Mononuclear cell (primary cell): ENCODE results near the gene URAD. TPM values are rescaled to one million over a fixed set of nuclear protein-coding genes. Genes with fewer than 3 reads are reported as not detected.
"Not testable (repeated sequence)": the region's sequence is repeated elsewhere in the genome, so short reads cannot be mapped to it uniquely, and the experiment has no call there.

Experiments
- H3K27me3 ChIP-seq: 2 replicates; pipeline ENCODE4 v1.6.0; 2011; ENCODE audit warnings: low read length, control low read depth; ENCODE audit not compliant: insufficient read depth
- H3K4me1 ChIP-seq: 2 replicates; pipeline ENCODE4 v1.5.1; 2011; ENCODE audit warnings: mild to moderate bottlenecking, low read length, control low read depth; ENCODE audit not compliant: insufficient read depth
- H3K4me3 ChIP-seq: 2 replicates; pipeline ENCODE4 v1.5.1; 2011; ENCODE audit warnings: mild to moderate bottlenecking, low read length, moderate library complexity
- H3K9me3 ChIP-seq: 2 replicates; pipeline ENCODE4 v1.5.1; 2011; ENCODE audit warnings: low read depth, mild to moderate bottlenecking, control low read depth, low read length
- total RNA-seq: library from RNA; depleted of rRNA; stranded (reverse); fragments of >200 nt; gene quantifications from one replicate; pipeline ENCODE4 v1.2.3, GENCODE V29; 2012

Gene URAD
- not detected for total RNA-seq

- H3K4me3 ChIP-seq, result no peak within 1 kb of the TSS
- no peaks in the 10 kb centered on the region for H3K9me3 ChIP-seq
- H3K4me1 ChIP-seq, result no peaks in the 10 kb centered on the region
- peaks cover 7% of the 10 kb centered on the region for H3K27me3 ChIP-seq
These were observed at the start of gene URAD for GRCh38 chr13:27988520-27988919. URAD (minus strand) TSS chr13:27988693; CDS start chr13:27988637, 56 bp downstream.

DNA sequence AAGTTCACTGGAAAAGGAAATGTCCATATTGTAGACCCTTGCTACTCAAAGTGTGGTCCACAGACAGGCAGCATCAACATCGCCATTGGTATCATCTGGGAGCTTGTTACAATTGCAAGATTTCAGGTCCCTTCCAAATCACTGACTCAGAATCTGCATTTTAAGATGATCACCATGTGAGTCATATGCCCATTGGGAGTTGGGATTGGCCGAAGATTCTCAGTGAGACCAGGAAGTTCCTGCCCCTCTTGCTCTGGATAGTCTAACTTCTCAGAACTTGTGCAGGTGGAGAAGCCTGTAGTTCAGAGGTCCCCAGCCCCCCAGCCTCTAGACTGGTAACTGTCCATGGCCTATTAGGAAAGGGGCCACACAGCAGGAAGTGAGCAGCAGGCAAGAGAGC lies 48.9 kb upstream of the URAD start:
- peaks cover 37% of the 10 kb centered on the region for H3K4me1 ChIP-seq
- H3K27me3 ChIP-seq, result no peaks in the 10 kb centered on the region
- no peak overlapping the region for H3K4me3 ChIP-seq
- H3K9me3 ChIP-seq, result no peaks in the 10 kb centered on the region

- H3K9me3 ChIP-seq, result no peaks in the 10 kb centered on the region
- H3K27me3 ChIP-seq, result no peaks in the 10 kb centered on the region
- no peak overlapping the region for H3K4me3 ChIP-seq
- H3K4me1 ChIP-seq, result peaks cover 38% of the 10 kb centered on the region
These were observed 46.8 kb upstream of the URAD start for GRCh38 chr13:28035146-28035782.

GRCh38 chr13:28033894-28034655 lies 45.6 kb upstream of the URAD start:
- Histone ChIP-seq H3K4me3 (no peak overlapping the region), H3K9me3 (no peaks in the 10 kb centered on the region), H3K27me3 (no peaks in the 10 kb centered on the region), H3K4me1 (peaks cover 38% of the 10 kb centered on the region)

DNA sequence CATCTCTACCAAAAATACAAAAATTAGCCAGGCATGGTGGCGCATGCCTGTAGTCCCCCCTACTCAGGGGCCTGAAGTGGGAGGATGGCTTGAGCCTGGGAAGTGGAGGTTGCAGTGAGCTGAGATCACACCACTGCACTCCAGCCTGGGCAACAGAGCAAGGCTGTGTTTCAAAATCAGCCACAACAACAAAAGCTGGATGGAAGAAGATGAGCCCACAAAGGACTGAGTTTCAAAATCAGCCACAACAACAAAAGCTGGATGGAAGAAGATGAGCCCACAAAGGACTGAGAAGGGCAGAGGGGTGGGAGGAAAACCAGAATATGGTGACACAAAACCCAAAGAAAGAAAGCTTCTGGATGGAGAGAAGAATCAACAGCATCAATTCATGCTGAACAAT lies 43.9 kb upstream of the URAD start:
- H3K9me3 ChIP-seq, H3K4me3 ChIP-seq, H3K27me3 ChIP-seq: not testable (repeated sequence)
- H3K4me1 ChIP-seq, result peaks cover 33% of the 10 kb centered on the region

- peaks cover 33% of the 10 kb centered on the region for H3K4me1 ChIP-seq
- H3K27me3 ChIP-seq, result no peaks in the 10 kb centered on the region
- no peaks in the 10 kb centered on the region for H3K9me3 ChIP-seq
- no peak overlapping the region for H3K4me3 ChIP-seq
These were observed 43.4 kb upstream of the URAD start for GRCh38 chr13:28031896-28032288.

DNA sequence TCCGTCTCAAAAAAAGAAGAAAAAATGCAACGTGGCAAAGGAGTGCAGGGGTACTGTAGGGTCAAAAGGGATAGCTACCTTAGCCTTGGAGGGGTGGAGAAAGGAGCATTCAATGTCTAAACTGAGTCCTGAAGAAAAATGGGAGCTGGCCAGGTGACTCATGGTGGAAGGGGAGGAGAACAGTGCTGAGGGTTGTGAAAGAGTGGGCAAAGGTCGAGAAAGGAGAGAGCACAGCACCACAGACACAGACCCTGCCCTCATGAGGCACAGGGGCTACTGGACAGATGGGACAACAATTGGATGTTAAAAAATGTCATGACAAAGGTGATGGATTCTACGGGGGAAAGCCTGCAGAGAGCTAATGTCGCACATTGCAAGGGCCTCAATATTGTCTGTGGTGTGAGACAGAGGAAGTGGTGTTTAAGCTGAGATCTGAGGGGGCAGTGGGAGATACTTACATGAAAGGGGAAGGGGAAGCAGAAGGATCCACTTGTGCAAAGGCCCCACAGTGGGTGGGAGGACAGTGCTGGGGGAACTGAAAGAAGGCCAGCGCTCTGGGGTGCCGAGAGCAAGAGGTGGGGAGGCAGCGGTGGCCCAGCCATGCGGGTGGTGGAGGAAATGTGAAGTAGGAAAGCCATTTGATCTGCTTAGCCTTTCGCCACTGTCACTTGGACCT lies 42.9 kb upstream of the URAD start:
- H3K27me3 ChIP-seq, result no peaks in the 10 kb centered on the region
- H3K9me3 ChIP-seq, result no peaks in the 10 kb centered on the region
- H3K4me1 ChIP-seq, result peaks cover 33% of the 10 kb centered on the region
- H3K4me3 ChIP-seq, result no peak overlapping the region

- Histone ChIP-seq H3K4me1 (peaks cover 19% of the 10 kb centered on the region), H3K4me3 (no peak overlapping the region), H3K27me3 (no peaks in the 10 kb centered on the region), H3K9me3 (no peaks in the 10 kb centered on the region)
These were observed 39.3 kb upstream of the URAD start for GRCh38 chr13:28027607-28028364.

GRCh38 chr13:28027071-28027470 lies 38.6 kb upstream of the URAD start:
- H3K9me3 ChIP-seq, result no peaks in the 10 kb centered on the region
- H3K4me3 ChIP-seq, result no peak overlapping the region
- peaks cover 11% of the 10 kb centered on the region for H3K4me1 ChIP-seq
- H3K27me3 ChIP-seq, result no peaks in the 10 kb centered on the region

- H3K4me3 ChIP-seq, result no peak overlapping the region
- H3K9me3 ChIP-seq, result no peaks in the 10 kb centered on the region
- H3K27me3 ChIP-seq, result no peaks in the 10 kb centered on the region
- H3K4me1 ChIP-seq, result peaks cover 6% of the 10 kb centered on the region
These were observed 38.0 kb upstream of the URAD start for GRCh38 chr13:28026508-28026907.

DNA sequence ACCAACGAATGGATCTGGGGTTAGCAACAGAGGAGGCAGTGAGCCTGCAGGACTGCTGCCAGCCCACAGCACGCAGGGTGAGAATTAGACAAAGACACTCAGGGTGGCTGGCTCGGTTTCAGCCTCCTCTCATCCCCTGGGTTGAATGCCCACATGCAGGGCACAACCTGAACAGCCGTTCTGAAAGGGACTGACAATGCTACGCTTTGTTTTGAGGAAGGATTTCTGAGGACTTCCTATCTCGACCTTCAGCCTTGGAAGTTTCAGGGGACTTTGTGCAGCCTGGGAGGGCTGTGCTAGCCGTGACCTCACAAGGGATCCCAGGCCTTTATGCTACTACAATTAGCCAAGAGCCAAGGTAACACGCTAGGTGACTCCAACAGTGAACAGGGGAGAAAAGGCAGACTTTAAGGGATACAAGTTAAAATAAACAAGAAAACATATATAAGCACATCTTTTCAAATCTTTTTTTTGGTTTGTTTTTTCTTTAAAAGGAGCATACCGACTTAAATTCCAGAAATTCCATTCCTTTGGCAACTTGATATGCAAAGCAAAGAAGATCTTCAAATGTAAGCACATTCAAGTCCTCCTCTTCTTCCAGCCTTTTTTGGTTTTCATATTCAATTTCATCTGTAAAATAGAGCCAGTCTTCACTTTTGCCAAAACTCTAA lies 34.5 kb upstream of the URAD start:
- Histone ChIP-seq H3K27me3 (no peaks in the 10 kb centered on the region), H3K9me3 (no peaks in the 10 kb centered on the region), H3K4me3 (no peak overlapping the region), H3K4me1 (no peaks in the 10 kb centered on the region)

- Histone ChIP-seq H3K4me3 (no peak overlapping the region), H3K27me3 (no peaks in the 10 kb centered on the region), H3K4me1 (no peaks in the 10 kb centered on the region), H3K9me3 (no peaks in the 10 kb centered on the region)
These were observed 25.8 kb upstream of the URAD start for GRCh38 chr13:28014301-28014700.

- H3K4me1 ChIP-seq, result no peaks in the 10 kb centered on the region
- H3K27me3 ChIP-seq, result no peaks in the 10 kb centered on the region
- no peaks in the 10 kb centered on the region for H3K9me3 ChIP-seq
- no peak overlapping the region for H3K4me3 ChIP-seq
These were observed 25.0 kb upstream of the URAD start for GRCh38 chr13:28013482-28013881.

DNA sequence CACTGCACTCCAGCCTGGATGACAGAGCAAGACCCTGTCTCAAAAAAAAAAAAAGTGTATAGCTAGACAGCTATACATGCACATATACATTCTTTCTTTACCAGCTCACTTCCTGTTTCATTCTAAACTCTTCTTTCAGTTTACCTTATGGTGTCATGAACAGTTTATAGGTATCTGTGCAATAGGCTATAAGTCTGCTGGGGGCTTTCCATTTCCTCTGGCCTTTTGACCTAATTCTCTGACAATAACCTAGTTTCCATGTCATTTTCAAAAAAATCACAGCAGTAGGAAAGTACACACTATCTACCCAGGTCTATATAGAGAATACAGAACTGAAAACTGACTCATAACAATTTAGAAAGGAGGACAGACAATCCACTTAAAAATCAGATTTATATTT lies 24.4 kb upstream of the URAD start:
- no peaks in the 10 kb centered on the region for H3K27me3 ChIP-seq
- H3K4me3 ChIP-seq, result no peak overlapping the region

More for the DNA sequence above, 24.4 kb upstream of the URAD start:
- H3K4me1 ChIP-seq, result no peaks in the 10 kb centered on the region
- H3K9me3 ChIP-seq, result no peaks in the 10 kb centered on the region
